Activated CD4-positive, alpha-beta T cell treated with anti-CD3 and anti-CD28 coated beads, Interleukin-2, amount 10 ng/mL, durations not matched to agents 7 days and 5 days (primary cell): ENCODE data around the gene CTTN. TPM values are rescaled to one million over a fixed set of nuclear protein-coding genes. Genes with fewer than 3 reads are reported as not detected.

Source experiments
- CTCF ChIA-PET: fragments of 350-600 bp; sonication (Branson Sonifier 250); formaldehyde crosslinking; loops from one replicate; lab custom pipeline; 2021; ENCODE audit warnings: antibody characterized with exemption; lab: Charles Lee
- POLR2A ChIA-PET: fragments of 350-600 bp; sonication (Branson Sonifier 250); formaldehyde crosslinking; loops from one replicate; lab custom pipeline; 2021; ENCODE audit warnings: antibody characterized with exemption; lab: Charles Lee
- DNase-seq: peaks from one replicate; pipeline ENCODE4 v3.0.0-alpha.2; 2020
- H3K27ac Mint-ChIP-seq: one replicate; pipeline ENCODE4 v1.8.0; 2021; ENCODE audit warnings: mild to moderate bottlenecking, moderate library complexity, mixed read lengths
- H3K27me3 Mint-ChIP-seq: one replicate; pipeline ENCODE4 v1.8.0; 2021; ENCODE audit warnings: mixed read lengths
- H3K36me3 Mint-ChIP-seq: one replicate; pipeline ENCODE4 v1.8.0; 2021; ENCODE audit warnings: low read depth, mixed read lengths
- H3K4me1 Mint-ChIP-seq: one replicate; pipeline ENCODE4 v1.8.0; 2021; ENCODE audit warnings: mixed read lengths
- H3K4me3 Mint-ChIP-seq: one replicate; pipeline ENCODE4 v1.8.0; 2021; ENCODE audit warnings: mild to moderate bottlenecking, moderate library complexity, mixed read lengths
- H3K9me3 Mint-ChIP-seq: one replicate; pipeline ENCODE4 v1.8.0; 2021; ENCODE audit warnings: mixed read lengths
- total RNA-seq, 2 experiments: library from RNA; stranded (reverse); gene quantifications; one replicate each; pipeline ENCODE4 v1.2.3, GENCODE V29; 2021

The CTTN gene
- total RNA-seq, 2 experiments from 2014 or later = 0.42 to 0.54 TPM

GRCh38 chr11:70427436-70427835 lies 29.1 kb downstream of the CTTN start:
- Mint-ChIP-seq H3K27me3 (no peaks in the 10 kb centered on the region), H3K36me3 (no peaks in the 10 kb centered on the region)
- CTCF ChIA-PET = no interaction called here

GRCh38 chr11:70428701-70429427 lies 30.5 kb downstream of the CTTN start:
- H3K36me3 Mint-ChIP-seq = no peaks in the 10 kb centered on the region
- ChIA-PET CTCF (interaction anchor here (2.3 kb wide), 1 partner anchor 9 kb away, joined by 7 read pairs; no protein-coding TSS in a partner anchor), POLR2A (interaction anchor here (0.6 kb wide), 1 partner anchor 454 kb away, joined by 3 read pairs; no protein-coding TSS in a partner anchor)
- no peaks in the 10 kb centered on the region for H3K27me3 Mint-ChIP-seq
- H3K4me1 Mint-ChIP-seq = no peaks in the 10 kb centered on the region
- H3K4me3 Mint-ChIP-seq = no peak overlapping the region
- H3K9me3 Mint-ChIP-seq = no peaks in the 10 kb centered on the region
- DNase-seq = no peak
- no peak overlapping the region for H3K27ac Mint-ChIP-seq

More at GRCh38 chr11:70427436-70427835, 29.1 kb downstream of the CTTN start:
- no peaks in the 10 kb centered on the region for H3K9me3 Mint-ChIP-seq
- DNase-seq = no peak
- H3K4me1 Mint-ChIP-seq = no peaks in the 10 kb centered on the region
- H3K27ac Mint-ChIP-seq = no peak overlapping the region
- POLR2A ChIA-PET = no interaction called here
- no peak overlapping the region for H3K4me3 Mint-ChIP-seq

GRCh38 chr11:70429428-70429705 lies 31.0 kb downstream of the CTTN start:
- ChIA-PET CTCF (interaction anchor here (2.3 kb wide), 1 partner anchor 10 kb away, joined by 7 read pairs; no protein-coding TSS in a partner anchor), POLR2A (no interaction called here)
- DNase-seq = no peak
- Mint-ChIP-seq H3K4me1 (no peaks in the 10 kb centered on the region), H3K4me3 (no peak overlapping the region), H3K36me3 (no peaks in the 10 kb centered on the region), H3K27me3 (no peaks in the 10 kb centered on the region), H3K27ac (no peak overlapping the region), H3K9me3 (no peaks in the 10 kb centered on the region)

GRCh38 chr11:70429724-70430521 lies 31.6 kb downstream of the CTTN start:
- no peaks in the 10 kb centered on the region for H3K27me3 Mint-ChIP-seq
- H3K4me1 Mint-ChIP-seq = no peaks in the 10 kb centered on the region
- H3K4me3 Mint-ChIP-seq = no peak overlapping the region
- no peaks in the 10 kb centered on the region for H3K36me3 Mint-ChIP-seq
- ChIA-PET CTCF (interaction anchor here (2.3 kb wide), 1 partner anchor 10 kb away, joined by 7 read pairs; no protein-coding TSS in a partner anchor), POLR2A (no interaction called here)
- no peaks in the 10 kb centered on the region for H3K9me3 Mint-ChIP-seq
- no peak overlapping the region for H3K27ac Mint-ChIP-seq
- DNase-seq = no peak

- H3K9me3 Mint-ChIP-seq = no peaks in the 10 kb centered on the region
- DNase-seq = no peak
- no peak overlapping the region for H3K4me3 Mint-ChIP-seq
- H3K36me3 Mint-ChIP-seq = no peaks in the 10 kb centered on the region
- H3K27me3 Mint-ChIP-seq = no peaks in the 10 kb centered on the region
- no peak overlapping the region for H3K27ac Mint-ChIP-seq
- H3K4me1 Mint-ChIP-seq = no peaks in the 10 kb centered on the region
- POLR2A ChIA-PET = no interaction called here
- CTCF ChIA-PET = interaction anchor here (2.3 kb wide), 1 partner anchor 11 kb away, joined by 7 read pairs; no protein-coding TSS in a partner anchor
Observed at GRCh38 chr11:70430671-70431574, 32.6 kb downstream of the CTTN start.

GRCh38 chr11:70431611-70432010 lies 33.3 kb downstream of the CTTN start:
- CTCF ChIA-PET = no interaction called here
- POLR2A ChIA-PET = no interaction called here
- Mint-ChIP-seq H3K4me1 (no peaks in the 10 kb centered on the region), H3K9me3 (no peaks in the 10 kb centered on the region), H3K36me3 (no peaks in the 10 kb centered on the region), H3K27ac (no peak overlapping the region), H3K4me3 (no peak overlapping the region), H3K27me3 (no peaks in the 10 kb centered on the region)
- no peak for DNase-seq

GRCh38 chr11:70432065-70432464 lies 33.7 kb downstream of the CTTN start:
- CTCF ChIA-PET = no interaction called here
- H3K36me3 Mint-ChIP-seq = no peaks in the 10 kb centered on the region

GRCh38 chr11:70432580-70432979 lies 34.3 kb downstream of the CTTN start:
- Mint-ChIP-seq H3K4me3 (no peak overlapping the region), H3K27ac (no peak overlapping the region), H3K4me1 (no peaks in the 10 kb centered on the region), H3K27me3 (no peaks in the 10 kb centered on the region), H3K9me3 (no peaks in the 10 kb centered on the region), H3K36me3 (no peaks in the 10 kb centered on the region)
- ChIA-PET CTCF (no interaction called here), POLR2A (no interaction called here)
- DNase-seq = no peak

More at GRCh38 chr11:70432065-70432464, 33.7 kb downstream of the CTTN start:
- no peaks in the 10 kb centered on the region for H3K9me3 Mint-ChIP-seq
- POLR2A ChIA-PET = no interaction called here
- H3K27me3 Mint-ChIP-seq = no peaks in the 10 kb centered on the region
- no peaks in the 10 kb centered on the region for H3K4me1 Mint-ChIP-seq
- DNase-seq = no peak
- no peak overlapping the region for H3K4me3 Mint-ChIP-seq
- H3K27ac Mint-ChIP-seq = no peak overlapping the region

- H3K4me3 Mint-ChIP-seq = no peak overlapping the region
- DNase-seq = no peak
- POLR2A ChIA-PET = no interaction called here
Observed at GRCh38 chr11:70433038-70433437, 34.7 kb downstream of the CTTN start.

GRCh38 chr11:70433526-70433925 lies 35.2 kb downstream of the CTTN start:
- Mint-ChIP-seq H3K36me3 (no peaks in the 10 kb centered on the region), H3K4me1 (no peaks in the 10 kb centered on the region), H3K4me3 (no peak overlapping the region), H3K27me3 (no peaks in the 10 kb centered on the region), H3K27ac (no peak overlapping the region), H3K9me3 (no peaks in the 10 kb centered on the region)
- no peak for DNase-seq
- CTCF ChIA-PET = no interaction called here
- POLR2A ChIA-PET = interaction anchor here (0.5 kb wide), 1 partner anchor 32 kb away, joined by 7 read pairs; no protein-coding TSS in a partner anchor

More at GRCh38 chr11:70433038-70433437, 34.7 kb downstream of the CTTN start:
- no peaks in the 10 kb centered on the region for H3K4me1 Mint-ChIP-seq
- no peak overlapping the region for H3K27ac Mint-ChIP-seq
- no peaks in the 10 kb centered on the region for H3K9me3 Mint-ChIP-seq
- no peaks in the 10 kb centered on the region for H3K36me3 Mint-ChIP-seq
- H3K27me3 Mint-ChIP-seq = no peaks in the 10 kb centered on the region
- CTCF ChIA-PET = no interaction called here

- Mint-ChIP-seq H3K9me3 (no peaks in the 10 kb centered on the region), H3K27me3 (no peaks in the 10 kb centered on the region), H3K4me3 (no peak overlapping the region), H3K4me1 (no peaks in the 10 kb centered on the region), H3K27ac (no peak overlapping the region), H3K36me3 (no peaks in the 10 kb centered on the region)
- POLR2A ChIA-PET = interaction anchor here (0.5 kb wide), 1 partner anchor 33 kb away, joined by 7 read pairs; no protein-coding TSS in a partner anchor
- DNase-seq = no peak
- CTCF ChIA-PET = no interaction called here
Observed at GRCh38 chr11:70433966-70434812, 35.9 kb downstream of the CTTN start.

GRCh38 chr11:70434813-70435278 lies 36.5 kb downstream of the CTTN start:
- POLR2A ChIA-PET = no interaction called here
- Mint-ChIP-seq H3K27ac (no peak overlapping the region), H3K9me3 (no peaks in the 10 kb centered on the region), H3K4me1 (no peaks in the 10 kb centered on the region), H3K27me3 (no peaks in the 10 kb centered on the region), H3K4me3 (no peak overlapping the region), H3K36me3 (no peaks in the 10 kb centered on the region)
- no peak for DNase-seq
- CTCF ChIA-PET = no interaction called here
